Activated T-cell treated with anti-CD3 and anti-CD28 coated beads, Interleukin-2, amount 50 U/mL, for 4 hours (primary cell): ENCODE data around the gene SURF6. TPM values are rescaled to one million over a fixed set of nuclear protein-coding genes. Genes with fewer than 3 reads are reported as not detected.
A peak's percentile ranks its signal among the peaks of the same experiment; 100 is the strongest.
"Not testable (repeated sequence)": the region's sequence is repeated elsewhere in the genome, so short reads cannot be mapped to it uniquely, and the experiment has no call there.

Source experiments
- ATAC-seq, 2 donors: fragments of 200-7000 bp; cut with Tn5 transposase; one replicate each; pipeline ENCODE4 v1.10.0; 2021
- DNase-seq: peaks from one replicate; pipeline ENCODE4 v3.0.0-alpha.2; 2020
- H3K27me3 Mint-ChIP-seq: one replicate; pipeline ENCODE4 v1.8.0; 2021; ENCODE audit warnings: low read depth, mixed read lengths
- H3K36me3 Mint-ChIP-seq: one replicate; pipeline ENCODE4 v1.8.0; 2022; ENCODE audit warnings: mixed read lengths; ENCODE audit not compliant: insufficient read depth
- H3K4me1 Mint-ChIP-seq: one replicate; pipeline ENCODE4 v1.8.0; 2021; ENCODE audit warnings: low read depth, mixed read lengths
- H3K4me3 Mint-ChIP-seq: one replicate; pipeline ENCODE4 v1.8.0; 2021; ENCODE audit warnings: mild to moderate bottlenecking, moderate library complexity, mixed read lengths
- H3K9me3 Mint-ChIP-seq: one replicate; pipeline ENCODE4 v1.8.0; 2021; ENCODE audit warnings: mixed read lengths
- total RNA-seq, 3 donors: library from RNA; stranded (reverse); gene quantifications; one replicate each; pipeline ENCODE4 v1.2.1, GENCODE V29; 2021

SURF6 gene
- total RNA-seq, result 10 to 100 TPM; 56.0 to 61.7 (median 58.5) TPM

DNA sequence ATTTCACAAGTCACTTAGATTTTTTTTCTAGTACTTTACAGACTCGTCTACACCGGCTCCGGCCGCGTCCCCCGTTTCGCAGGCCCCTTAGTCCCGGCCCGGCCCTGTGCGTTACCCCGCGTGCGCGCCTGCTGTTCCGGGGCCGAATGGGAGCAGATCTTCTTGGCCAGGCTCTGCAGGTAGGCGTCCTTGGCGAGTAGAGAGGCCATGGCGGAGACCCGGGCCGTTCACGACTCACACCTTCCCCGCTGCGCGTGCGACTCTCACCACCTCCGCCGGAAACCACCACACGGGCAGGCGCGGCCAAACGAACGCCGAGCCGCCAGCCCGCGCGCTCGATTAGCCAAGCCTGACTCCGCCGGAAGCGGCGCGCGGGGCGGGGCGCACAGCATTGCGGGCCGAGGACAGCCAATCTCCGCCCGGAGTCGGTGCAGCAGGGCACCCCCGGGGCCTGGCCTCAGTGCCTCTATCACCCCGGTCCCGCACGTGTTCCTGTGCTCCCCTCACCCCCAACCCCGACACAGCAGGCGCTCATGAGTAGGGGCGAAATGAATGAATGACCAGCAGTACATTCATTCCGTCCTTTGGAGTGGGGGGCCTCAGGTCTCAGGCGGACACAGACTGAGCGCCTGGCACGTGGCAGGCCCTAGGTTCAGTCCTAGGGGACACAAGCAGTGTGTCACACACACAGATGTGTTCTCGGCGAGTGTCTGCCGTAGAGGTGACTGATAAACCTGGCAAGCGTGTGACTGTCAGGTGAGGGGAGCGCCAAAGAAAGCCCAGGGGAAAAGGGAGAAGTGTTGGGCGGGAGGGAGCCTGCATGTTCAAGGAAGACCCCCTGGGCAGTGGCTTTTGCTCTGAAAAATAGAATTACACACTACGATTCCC, at the start of gene SURF6:
Gene SURF6 (minus strand): TSS at position 265 of the 888 bp plus-strand sequence. CDS start 56 bp downstream, at position 209.
- DNase-seq, result peak; percentile 90
- ATAC-seq, result peak; percentile 98
- no peaks in the 10 kb centered on the region for H3K27me3 Mint-ChIP-seq
- peaks cover 42% of the 10 kb centered on the region for H3K4me1 Mint-ChIP-seq
- H3K36me3 Mint-ChIP-seq, result peaks cover 48% of the 10 kb centered on the region
- H3K9me3 Mint-ChIP-seq, result no peaks in the 10 kb centered on the region
- H3K4me3 Mint-ChIP-seq, result peak within 1 kb of the TSS; percentile 89

- H3K4me1 Mint-ChIP-seq, result no peaks in the 10 kb centered on the region
- H3K36me3 Mint-ChIP-seq, result no peaks in the 10 kb centered on the region
- DNase-seq, result no peak
- peaks cover 2% of the 10 kb centered on the region for H3K27me3 Mint-ChIP-seq
- no peak for ATAC-seq
- no peak overlapping the region for H3K4me3 Mint-ChIP-seq
- H3K9me3 Mint-ChIP-seq, result no peaks in the 10 kb centered on the region
Observed at GRCh38 chr9:133385452-133385851, 49.5 kb upstream of the SURF6 start.

DNA sequence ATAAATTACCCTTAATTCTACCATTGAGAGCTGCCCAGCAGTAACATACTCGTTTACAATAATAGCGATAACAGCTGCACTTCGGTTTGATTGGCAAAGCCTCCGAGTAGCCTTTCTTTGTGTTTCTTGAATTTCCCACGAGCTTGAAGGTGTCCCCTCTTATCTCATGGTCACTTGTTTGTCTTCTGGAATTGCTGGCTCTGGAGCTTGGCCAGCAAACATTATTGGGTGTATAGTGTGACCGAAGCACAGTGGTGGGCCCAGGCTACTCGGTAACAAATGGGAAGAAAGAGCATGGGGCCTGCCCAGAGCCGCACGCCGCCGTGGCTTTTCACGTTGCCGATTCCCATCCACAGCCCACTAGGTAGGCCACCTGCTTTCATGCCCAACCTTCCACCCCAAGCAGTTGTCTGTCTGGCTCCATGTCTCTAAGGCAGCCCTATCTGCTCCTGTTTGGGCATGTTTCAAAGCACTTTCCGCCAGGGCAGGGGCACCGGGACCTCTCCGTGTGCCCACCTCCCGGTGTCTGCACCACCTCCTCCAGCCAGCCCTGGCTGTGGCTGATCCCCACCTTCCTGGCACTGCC, 48.8 kb upstream of the SURF6 start:
- no peaks in the 10 kb centered on the region for H3K4me1 Mint-ChIP-seq
- DNase-seq, result no peak
- no peaks in the 10 kb centered on the region for H3K9me3 Mint-ChIP-seq
- H3K4me3 Mint-ChIP-seq, result no peak overlapping the region
- H3K36me3 Mint-ChIP-seq, result no peaks in the 10 kb centered on the region
- ATAC-seq, result no peak
- H3K27me3 Mint-ChIP-seq, result peaks cover 2% of the 10 kb centered on the region

DNA sequence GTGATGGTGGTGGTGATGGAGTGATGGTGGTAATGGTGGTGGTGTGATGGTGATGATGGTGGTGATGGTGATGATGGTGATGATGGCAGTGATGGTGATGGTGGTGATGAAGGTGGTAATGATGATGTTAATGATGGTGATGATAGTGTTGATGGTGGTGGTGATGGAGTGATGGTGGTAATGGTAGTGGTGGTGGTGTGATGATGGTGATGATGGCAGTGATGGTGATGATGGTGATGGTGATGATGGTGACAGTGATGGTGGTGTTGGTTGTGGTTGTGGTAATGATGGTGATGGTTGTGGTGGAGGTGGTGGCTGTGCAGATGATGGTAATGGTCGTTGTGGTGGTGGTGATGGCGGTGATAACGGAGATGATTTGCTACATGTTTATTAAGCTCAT, 47.5 kb upstream of the SURF6 start:
- no peak for DNase-seq
- H3K4me1 Mint-ChIP-seq, result no peaks in the 10 kb centered on the region
- H3K27me3 Mint-ChIP-seq, result no peaks in the 10 kb centered on the region
- no peaks in the 10 kb centered on the region for H3K9me3 Mint-ChIP-seq
- no peak overlapping the region for H3K4me3 Mint-ChIP-seq
- no peaks in the 10 kb centered on the region for H3K36me3 Mint-ChIP-seq
- no peak for ATAC-seq

GRCh38 chr9:133382507-133383141, 46.6 kb upstream of the SURF6 start:
- Mint-ChIP-seq H3K4me1 (no peaks in the 10 kb centered on the region), H3K27me3 (no peaks in the 10 kb centered on the region), H3K9me3 (no peaks in the 10 kb centered on the region), H3K36me3 (no peaks in the 10 kb centered on the region), H3K4me3 (no peak overlapping the region)
- no peak for ATAC-seq
- DNase-seq, result no peak

DNA sequence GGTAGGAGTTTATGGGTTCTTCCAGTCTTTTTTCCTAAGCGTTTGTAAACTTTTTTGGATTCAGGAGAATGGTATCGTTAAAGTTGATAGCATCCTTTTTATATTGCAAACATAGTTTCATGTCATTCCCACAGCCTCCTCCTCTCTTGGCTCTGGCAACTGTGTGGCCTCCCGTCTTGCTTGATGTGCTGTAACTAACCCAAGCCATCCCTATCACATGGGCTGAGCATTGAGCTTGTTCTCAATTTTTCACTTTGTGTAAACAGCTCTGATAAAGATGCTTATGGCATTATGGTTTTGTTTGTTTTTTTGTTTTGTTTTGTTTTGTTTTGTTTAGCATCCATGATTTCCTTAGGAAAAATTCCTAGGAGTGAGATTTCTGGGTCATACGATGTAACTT, 44.7 kb upstream of the SURF6 start:
- no peaks in the 10 kb centered on the region for H3K27me3 Mint-ChIP-seq
- H3K36me3 Mint-ChIP-seq, result no peaks in the 10 kb centered on the region
- no peak overlapping the region for H3K4me3 Mint-ChIP-seq
- ATAC-seq (no peak), DNase-seq (no peak)
- H3K4me1 Mint-ChIP-seq, result peaks cover 4% of the 10 kb centered on the region
- no peaks in the 10 kb centered on the region for H3K9me3 Mint-ChIP-seq

DNA sequence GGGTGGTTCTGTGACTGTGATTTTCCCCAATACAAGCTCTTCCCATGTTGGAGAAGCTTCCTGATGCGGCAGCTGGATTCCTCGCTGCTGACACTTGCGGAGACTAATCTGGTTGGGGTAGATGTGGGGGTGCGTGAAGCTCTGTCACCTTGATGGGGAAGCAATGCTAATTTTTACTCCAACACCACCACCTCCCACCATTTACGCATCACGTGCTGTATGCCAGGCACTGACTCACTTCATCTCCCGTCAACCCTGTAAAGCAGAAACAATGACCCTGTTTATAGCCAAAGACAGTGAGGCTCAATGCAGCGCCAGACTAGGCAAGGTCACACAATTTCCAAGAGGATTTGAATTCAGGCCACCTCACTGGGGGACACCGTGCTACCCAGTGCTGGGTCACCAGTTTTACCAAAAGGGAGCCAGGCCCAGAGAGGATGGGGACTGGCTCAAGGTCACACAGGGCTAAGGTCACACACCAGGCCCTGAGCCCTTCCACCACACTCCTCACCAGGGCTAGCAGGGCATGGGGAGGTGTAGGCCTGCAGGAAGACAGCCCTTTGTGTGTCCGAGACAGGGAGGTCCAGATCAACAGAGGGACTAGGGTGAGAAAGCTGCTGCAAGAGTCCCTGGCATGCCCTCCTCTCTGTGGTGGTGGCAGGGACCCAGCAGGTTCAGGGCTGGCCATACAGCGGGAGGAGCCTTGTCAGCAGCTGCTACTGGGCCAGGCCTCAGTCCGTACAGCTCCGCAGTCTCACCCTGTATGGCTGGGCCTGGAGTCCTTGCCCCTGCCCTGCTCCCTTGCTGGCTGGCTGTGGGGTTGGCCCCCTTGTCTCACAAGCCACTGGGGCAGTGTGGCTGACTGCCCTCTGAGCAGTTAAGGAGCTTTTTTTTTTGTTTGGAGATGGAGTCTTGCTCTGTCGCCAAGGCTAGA, 43.4 kb upstream of the SURF6 start:
- Mint-ChIP-seq H3K4me3 (no peak overlapping the region), H3K27me3 (no peaks in the 10 kb centered on the region), H3K9me3 (no peaks in the 10 kb centered on the region), H3K36me3 (peaks cover 5% of the 10 kb centered on the region), H3K4me1 (peaks cover 7% of the 10 kb centered on the region)
- DNase-seq (no peak), ATAC-seq (no peak)

DNA sequence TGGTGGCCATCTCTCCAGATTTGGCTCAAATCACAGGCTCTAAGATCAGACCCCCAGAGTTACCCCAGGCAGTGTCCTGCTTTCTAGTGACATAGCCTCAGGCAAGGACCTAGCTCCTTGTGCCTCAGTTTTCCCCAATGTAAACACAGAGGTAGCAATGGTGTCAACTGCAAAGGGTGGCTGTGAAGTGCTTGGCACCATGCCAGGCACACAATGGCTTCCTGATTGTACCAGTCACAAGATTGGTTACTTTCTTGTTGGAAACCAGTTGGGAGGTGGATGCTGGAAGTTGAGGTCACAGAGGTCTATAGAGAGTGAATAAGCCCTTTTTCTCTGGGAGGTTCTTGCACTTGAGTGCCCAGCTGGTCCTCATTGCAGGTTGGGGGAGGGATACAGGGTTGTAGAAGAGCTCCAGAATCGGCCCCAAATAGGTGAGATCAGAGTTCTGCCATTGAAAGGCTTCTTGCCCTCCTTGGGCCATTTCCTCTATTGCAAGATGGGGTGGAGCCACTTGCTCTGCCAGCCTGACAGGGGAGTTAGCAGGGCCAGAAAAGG, 42.5 kb upstream of the SURF6 start:
- ATAC-seq (no peak), DNase-seq (no peak)
- no peaks in the 10 kb centered on the region for H3K27me3 Mint-ChIP-seq
- H3K4me3 Mint-ChIP-seq, result no peak overlapping the region
- H3K4me1 Mint-ChIP-seq, result peaks cover 12% of the 10 kb centered on the region
- no peaks in the 10 kb centered on the region for H3K9me3 Mint-ChIP-seq
- H3K36me3 Mint-ChIP-seq, result peaks cover 5% of the 10 kb centered on the region

- Mint-ChIP-seq H3K36me3 (peaks cover 5% of the 10 kb centered on the region), H3K9me3 (no peaks in the 10 kb centered on the region), H3K4me3 (no peak overlapping the region), H3K27me3 (no peaks in the 10 kb centered on the region), H3K4me1 (peaks cover 20% of the 10 kb centered on the region)
- DNase-seq (no peak), ATAC-seq (no peak)
Observed at GRCh38 chr9:133377721-133378216, 41.8 kb upstream of the SURF6 start.

DNA sequence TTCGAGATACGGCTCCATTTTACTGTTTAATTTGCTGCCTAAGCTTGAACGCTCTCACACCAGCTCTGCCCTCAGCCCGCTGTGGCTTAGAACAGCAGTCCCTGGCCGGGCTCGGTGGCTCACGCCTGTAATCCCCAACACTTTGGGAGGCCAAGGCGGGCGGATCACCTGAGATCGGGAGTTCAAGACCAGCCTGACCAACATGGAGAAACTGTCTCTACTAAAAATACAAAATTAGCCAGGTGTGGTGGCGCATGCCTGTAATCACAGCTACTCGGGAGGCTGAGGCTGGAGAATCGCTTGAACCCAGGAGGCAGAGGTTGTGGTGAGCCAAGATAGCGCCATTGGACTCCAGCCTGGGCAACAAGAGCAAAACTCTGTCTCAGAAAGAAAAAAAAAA, 41.3 kb upstream of the SURF6 start:
- peaks cover 24% of the 10 kb centered on the region for H3K4me1 Mint-ChIP-seq
- not testable (repeated sequence) for H3K27me3 Mint-ChIP-seq, H3K9me3 Mint-ChIP-seq, ATAC-seq, H3K36me3 Mint-ChIP-seq, DNase-seq
- H3K4me3 Mint-ChIP-seq, result peak overlapping the region; percentile 64

GRCh38 chr9:133375724-133376654, 40.0 kb upstream of the SURF6 start, which contains the start of the genes STKLD1 and SURF4:
Gene STKLD1, plus strand, starts transcription at chr9:133376366. Its CDS starts 108 bp downstream, at chr9:133376474.
Gene SURF4, minus strand, starts transcription at chr9:133376060. Its CDS starts 91 bp downstream, at chr9:133375969.
- H3K27me3 Mint-ChIP-seq, result no peaks in the 10 kb centered on the region
- DNase-seq (peak; percentile 95), ATAC-seq (peak; percentile 78 to 79)
- H3K36me3 Mint-ChIP-seq, result peaks cover 13% of the 10 kb centered on the region
- H3K4me1 Mint-ChIP-seq, result peaks cover 37% of the 10 kb centered on the region
- no peaks in the 10 kb centered on the region for H3K9me3 Mint-ChIP-seq
- H3K4me3 Mint-ChIP-seq, result peak within 1 kb of the TSS; percentile 98

DNA sequence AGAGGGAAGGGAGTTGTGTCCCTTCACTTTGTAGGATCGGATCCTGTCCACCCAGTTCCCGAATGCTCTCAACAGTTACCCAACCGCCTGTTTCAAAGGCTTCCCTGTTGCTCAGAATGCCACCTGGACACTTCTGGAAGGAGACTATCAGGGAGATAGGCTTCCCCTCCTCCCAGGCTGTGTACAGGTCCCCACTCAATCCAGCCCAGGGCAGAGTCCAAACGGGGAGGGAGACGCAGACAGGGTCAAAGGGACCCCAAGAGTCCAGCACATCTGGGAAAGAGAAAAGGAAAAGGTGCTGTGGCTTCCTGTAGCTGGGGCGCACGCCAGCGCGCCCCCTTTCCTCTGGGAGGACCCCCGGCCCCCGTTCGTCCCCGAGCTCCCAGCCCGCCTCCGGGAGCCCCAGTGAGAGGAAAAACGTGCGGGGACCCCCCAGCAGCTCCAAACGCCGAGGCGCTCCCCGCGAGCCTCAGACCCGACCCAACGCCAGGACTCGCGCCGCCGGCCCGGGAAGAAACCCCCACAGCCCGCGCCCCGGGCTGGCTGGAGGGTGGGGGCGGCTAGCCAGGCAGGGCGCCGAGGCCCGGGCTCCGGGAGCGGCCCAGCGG, 39.2 kb upstream of the SURF6 start:
- Mint-ChIP-seq H3K36me3 (peaks cover 21% of the 10 kb centered on the region), H3K9me3 (no peaks in the 10 kb centered on the region)

More for the DNA sequence above, 39.2 kb upstream of the SURF6 start:
- Mint-ChIP-seq H3K27me3 (no peaks in the 10 kb centered on the region), H3K4me1 (peaks cover 45% of the 10 kb centered on the region), H3K4me3 (peak overlapping the region; percentile 98)
- ATAC-seq (peak in 1 of 2 donors; percentile 0), DNase-seq (no peak)
